CD8-positive, alpha-beta memory T cell (primary cell): ENCODE data around the gene NCF2. TPM values are rescaled to one million over a fixed set of nuclear protein-coding genes. Genes with fewer than 3 reads are reported as not detected.

Experiments used
- CTCF ChIA-PET: fragments of 350-600 bp; sonication (Branson Sonifier 250); formaldehyde crosslinking; loops from one replicate; lab custom pipeline; 2021; ENCODE audit warnings: antibody characterized with exemption; lab: Charles Lee
- POLR2A ChIA-PET: fragments of 350-600 bp; sonication (Branson Sonifier 250); formaldehyde crosslinking; loops from one replicate; lab custom pipeline; 2021; ENCODE audit warnings: antibody characterized with exemption; lab: Charles Lee
- DNase-seq, 5 donors: peaks; one replicate each; pipeline versions ENCODE4 v3.0.0 to v3.0.0-alpha.2; 2020 to 2022; ENCODE audit warnings: mixed read lengths in 1 of 5
- H3K27ac ChIP-seq: one replicate; pipeline ENCODE4 v1.7.0; 2013; ENCODE audit warnings: low read depth, mild to moderate bottlenecking, low read length, moderate library complexity
- H3K27me3 ChIP-seq: 2 replicates; pipeline ENCODE4 v1.7.0; 2013; ENCODE audit warnings: low read length, mild to moderate bottlenecking; ENCODE audit not compliant: insufficient read depth, poor library complexity, severe bottlenecking
- H3K36me3 ChIP-seq: 2 replicates; pipeline ENCODE4 v1.7.0; 2013; ENCODE audit warnings: mild to moderate bottlenecking, low read length, moderate library complexity; ENCODE audit not compliant: insufficient read depth
- H3K4me1 ChIP-seq: 2 replicates; pipeline ENCODE4 v1.7.0; 2013; ENCODE audit warnings: mild to moderate bottlenecking, low read length, moderate library complexity; ENCODE audit not compliant: insufficient read depth
- H3K4me3 ChIP-seq: 2 replicates; pipeline ENCODE4 v1.7.0; 2013; ENCODE audit warnings: mild to moderate bottlenecking, low read length
- H3K9me3 ChIP-seq: 2 replicates; pipeline ENCODE4 v1.7.0; 2013; ENCODE audit warnings: mild to moderate bottlenecking, low read length
- H3K27ac Mint-ChIP-seq, 8 donors: one replicate each; pipeline ENCODE4 v1.8.0; 2020 to 2021; ENCODE audit warnings: mixed read lengths in 8 of 8, mild to moderate bottlenecking in 6 of 8, inconsistent platforms in 3 of 8, moderate library complexity in 3 of 8
- H3K27me3 Mint-ChIP-seq, 2 donors: one replicate each; pipeline ENCODE4 v1.8.0; 2020 to 2021; ENCODE audit warnings: mixed read lengths in 2 of 2, mild to moderate bottlenecking in 1 of 2, moderate library complexity in 1 of 2
- H3K36me3 Mint-ChIP-seq, 3 donors: one replicate each; pipeline ENCODE4 v1.8.0; 2020 to 2021; ENCODE audit warnings: mixed read lengths in 3 of 3, inconsistent platforms in 1 of 3, mild to moderate bottlenecking in 1 of 3
- H3K4me1 Mint-ChIP-seq, 3 donors: one replicate each; pipeline ENCODE4 v1.8.0; 2020 to 2021; ENCODE audit warnings: mixed read lengths in 3 of 3, inconsistent platforms in 1 of 3, mild to moderate bottlenecking in 1 of 3
- H3K4me3 Mint-ChIP-seq, 7 donors: one replicate each; pipeline ENCODE4 v1.8.0; 2020 to 2021; ENCODE audit warnings: mixed read lengths in 7 of 7, mild to moderate bottlenecking in 6 of 7, moderate library complexity in 4 of 7, inconsistent platforms in 2 of 7
- H3K9me3 Mint-ChIP-seq, 5 donors: one replicate each; pipeline ENCODE4 v1.8.0; 2020 to 2022; ENCODE audit warnings: mixed read lengths in 5 of 5, mild to moderate bottlenecking in 3 of 5, moderate library complexity in 2 of 5, inconsistent platforms in 1 of 5
- polyA plus RNA-seq: library from polyadenylated mRNA; unstranded; fragments of 300-500 nt; fragmentation: Illumina TruSeq; gene quantifications from one replicate; pipeline ENCODE4 v1.2.3, GENCODE V29; 2021
- total RNA-seq, 2 experiments: library from RNA; stranded (reverse); gene quantifications; one replicate each; pipeline ENCODE4 v1.2.3, GENCODE V29; 2021

Gene NCF2
- total and polyA plus RNA-seq, 3 experiments from 2014 or later = 0.30 to 4.6 (median 3.6) TPM

- H3K4me3 Mint-ChIP-seq = no peak overlapping the region
- H3K9me3 Mint-ChIP-seq = no peaks in the 10 kb centered on the region
- H3K27me3 Mint-ChIP-seq = peaks cover 10 to 16% of the 10 kb centered on the region in 2 donors
- POLR2A ChIA-PET = no interaction called here
- H3K9me3 ChIP-seq = no peaks in the 10 kb centered on the region
- no peak overlapping the region for H3K27ac ChIP-seq
- H3K27me3 ChIP-seq = no peaks in the 10 kb centered on the region
- no peaks in the 10 kb centered on the region for H3K4me1 ChIP-seq
- H3K4me1 Mint-ChIP-seq = peaks cover 0 to 11% (median 3%) of the 10 kb centered on the region in 3 donors
- no peak for DNase-seq
- CTCF ChIA-PET = no interaction called here
- no peak overlapping the region for H3K27ac Mint-ChIP-seq
- no peaks in the 10 kb centered on the region for H3K36me3 Mint-ChIP-seq
- no peaks in the 10 kb centered on the region for H3K36me3 ChIP-seq
- H3K4me3 ChIP-seq = no peak overlapping the region
Observed at GRCh38 chr1:183600136-183600535, 9.9 kb upstream of the NCF2 start.

GRCh38 chr1:183598386-183598785 lies 8.1 kb upstream of the NCF2 start:
- ChIA-PET CTCF (no interaction called here), POLR2A (no interaction called here)
- Histone ChIP-seq H3K27ac (no peak overlapping the region), H3K27me3 (no peaks in the 10 kb centered on the region), H3K9me3 (no peaks in the 10 kb centered on the region), H3K4me1 (no peaks in the 10 kb centered on the region), H3K36me3 (no peaks in the 10 kb centered on the region), H3K4me3 (no peak overlapping the region)
- H3K9me3 Mint-ChIP-seq = no peaks in the 10 kb centered on the region
- no peaks in the 10 kb centered on the region for H3K36me3 Mint-ChIP-seq
- H3K4me1 Mint-ChIP-seq = peaks cover 0 to 6% (median 0%) of the 10 kb centered on the region in 3 donors
- no peak for DNase-seq
- no peak overlapping the region for H3K4me3 Mint-ChIP-seq
- peaks cover 4% of the 10 kb centered on the region in 2 donors for H3K27me3 Mint-ChIP-seq
- peak overlapping the region in 1 of 8 donors; percentile 48 for H3K27ac Mint-ChIP-seq

DNA sequence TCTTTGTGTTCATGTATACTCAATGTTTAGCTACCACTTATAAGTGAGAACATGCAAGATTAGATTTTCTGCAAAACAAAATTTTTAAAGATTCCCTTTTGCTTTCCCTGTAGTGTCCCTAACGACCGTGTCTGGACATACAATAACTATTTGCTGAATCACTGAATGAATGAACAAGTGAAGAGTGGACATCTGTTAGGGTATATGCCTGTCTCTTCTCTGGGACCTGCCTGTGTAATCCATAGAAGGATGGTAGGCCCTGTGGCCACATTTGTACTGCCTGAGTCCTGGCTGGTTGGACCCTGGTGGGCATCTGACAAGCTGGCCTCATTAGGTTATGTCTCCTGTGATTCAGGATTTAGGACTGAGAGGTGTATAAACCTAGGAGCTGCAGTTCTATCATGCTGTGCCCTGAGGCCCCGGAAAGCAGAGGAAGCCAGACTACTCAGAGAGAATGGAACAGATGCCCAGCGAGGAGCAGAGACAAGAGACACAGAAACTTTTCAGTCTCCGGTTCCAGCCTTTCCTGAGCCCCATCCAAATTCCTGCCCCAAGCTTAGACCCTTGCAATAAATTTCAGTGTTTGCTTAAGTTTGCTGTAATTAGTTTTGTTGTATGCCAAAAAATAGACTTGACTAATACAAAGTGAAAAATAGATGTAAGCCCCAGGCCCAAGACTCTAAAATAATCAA lies 7.5 kb upstream of the NCF2 start:
- Histone ChIP-seq H3K4me3 (no peak overlapping the region), H3K27ac (no peak overlapping the region), H3K36me3 (no peaks in the 10 kb centered on the region), H3K4me1 (no peaks in the 10 kb centered on the region), H3K9me3 (no peaks in the 10 kb centered on the region), H3K27me3 (no peaks in the 10 kb centered on the region)
- no peak for DNase-seq
- H3K9me3 Mint-ChIP-seq = no peaks in the 10 kb centered on the region
- CTCF ChIA-PET = no interaction called here
- H3K27me3 Mint-ChIP-seq = peaks cover 2 to 4% of the 10 kb centered on the region in 2 donors
- H3K4me3 Mint-ChIP-seq = no peak overlapping the region
- H3K27ac Mint-ChIP-seq = no peak overlapping the region
- peaks cover 0 to 6% (median 0%) of the 10 kb centered on the region in 3 donors for H3K4me1 Mint-ChIP-seq
- POLR2A ChIA-PET = no interaction called here
- no peaks in the 10 kb centered on the region for H3K36me3 Mint-ChIP-seq

DNA sequence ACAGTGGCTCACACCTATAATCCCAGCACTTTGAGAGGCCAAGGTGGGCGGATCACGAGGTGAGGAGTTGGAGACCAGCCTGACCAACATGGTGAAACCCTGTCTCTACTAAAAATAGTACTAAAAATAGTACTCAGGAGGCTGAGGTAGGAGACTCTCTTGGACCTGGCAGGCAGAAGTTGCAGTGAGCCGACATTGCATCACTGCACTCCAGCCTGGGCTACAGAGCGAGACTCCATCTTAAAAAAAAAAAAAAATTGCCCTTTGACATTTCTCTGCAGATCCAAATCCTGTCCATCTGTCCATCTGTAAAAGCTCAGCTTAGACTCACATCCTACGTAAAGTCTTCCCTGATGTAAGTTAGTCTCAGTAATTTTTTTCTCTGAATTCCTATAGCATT lies 6.2 kb upstream of the NCF2 start:
- ChIA-PET POLR2A (no interaction called here), CTCF (no interaction called here)
- H3K27me3 Mint-ChIP-seq = peaks cover 2 to 4% of the 10 kb centered on the region in 2 donors
- H3K9me3 ChIP-seq = no peaks in the 10 kb centered on the region
- no peak for DNase-seq
- H3K4me3 ChIP-seq = no peak overlapping the region
- H3K36me3 ChIP-seq = no peaks in the 10 kb centered on the region
- H3K27me3 ChIP-seq = no peaks in the 10 kb centered on the region
- no peak overlapping the region for H3K4me3 Mint-ChIP-seq
- no peak overlapping the region for H3K27ac ChIP-seq
- no peaks in the 10 kb centered on the region for H3K4me1 ChIP-seq
- H3K36me3 Mint-ChIP-seq = no peaks in the 10 kb centered on the region
- H3K4me1 Mint-ChIP-seq = peaks cover 0 to 6% (median 0%) of the 10 kb centered on the region in 3 donors
- H3K27ac Mint-ChIP-seq = no peak overlapping the region
- no peaks in the 10 kb centered on the region for H3K9me3 Mint-ChIP-seq

GRCh38 chr1:183595537-183595936 lies 5.3 kb upstream of the NCF2 start:
- H3K27ac Mint-ChIP-seq = peak overlapping the region in 1 of 8 donors; percentile 47
- no peak overlapping the region for H3K4me3 Mint-ChIP-seq
- no peak overlapping the region for H3K4me3 ChIP-seq
- ChIA-PET POLR2A (no interaction called here), CTCF (no interaction called here)
- no peak for DNase-seq
- H3K27me3 Mint-ChIP-seq = peaks cover 2 to 4% of the 10 kb centered on the region in 2 donors
- H3K9me3 Mint-ChIP-seq = no peaks in the 10 kb centered on the region
- no peaks in the 10 kb centered on the region for H3K36me3 ChIP-seq
- no peak overlapping the region for H3K27ac ChIP-seq
- no peaks in the 10 kb centered on the region for H3K36me3 Mint-ChIP-seq
- H3K27me3 ChIP-seq = no peaks in the 10 kb centered on the region
- no peaks in the 10 kb centered on the region for H3K9me3 ChIP-seq
- H3K4me1 ChIP-seq = peaks cover under 1% of the 10 kb centered on the region
- peaks cover 0 to 12% (median 6%) of the 10 kb centered on the region in 3 donors for H3K4me1 Mint-ChIP-seq

GRCh38 chr1:183593356-183593755 lies 3.1 kb upstream of the NCF2 start:
- Histone ChIP-seq H3K27me3 (no peaks in the 10 kb centered on the region), H3K27ac (no peak overlapping the region), H3K36me3 (no peaks in the 10 kb centered on the region), H3K4me1 (peaks cover 20% of the 10 kb centered on the region), H3K4me3 (no peak overlapping the region), H3K9me3 (no peaks in the 10 kb centered on the region)
- ChIA-PET POLR2A (no interaction called here), CTCF (no interaction called here)
- H3K4me3 Mint-ChIP-seq = no peak overlapping the region
- H3K9me3 Mint-ChIP-seq = no peaks in the 10 kb centered on the region
- no peaks in the 10 kb centered on the region for H3K36me3 Mint-ChIP-seq
- H3K4me1 Mint-ChIP-seq = peaks cover 7 to 30% (median 24%) of the 10 kb centered on the region in 3 donors
- DNase-seq = no peak
- H3K27me3 Mint-ChIP-seq = peaks cover 0 to 2% of the 10 kb centered on the region in 2 donors
- H3K27ac Mint-ChIP-seq = no peak overlapping the region

- POLR2A ChIA-PET = no interaction called here
- no peak overlapping the region for H3K4me3 Mint-ChIP-seq
- Histone ChIP-seq H3K9me3 (no peaks in the 10 kb centered on the region), H3K27me3 (no peaks in the 10 kb centered on the region), H3K36me3 (no peaks in the 10 kb centered on the region), H3K27ac (no peak overlapping the region), H3K4me3 (no peak overlapping the region), H3K4me1 (peaks cover 20% of the 10 kb centered on the region)
- H3K27me3 Mint-ChIP-seq = peaks cover 0 to under 1% of the 10 kb centered on the region in 2 donors
- H3K27ac Mint-ChIP-seq = no peak overlapping the region
- peaks cover 7 to 32% (median 24%) of the 10 kb centered on the region in 3 donors for H3K4me1 Mint-ChIP-seq
- CTCF ChIA-PET = no interaction called here
- H3K9me3 Mint-ChIP-seq = no peaks in the 10 kb centered on the region
- DNase-seq = no peak
- no peaks in the 10 kb centered on the region for H3K36me3 Mint-ChIP-seq
Observed at GRCh38 chr1:183592733-183593132, 2.5 kb upstream of the NCF2 start.

DNA sequence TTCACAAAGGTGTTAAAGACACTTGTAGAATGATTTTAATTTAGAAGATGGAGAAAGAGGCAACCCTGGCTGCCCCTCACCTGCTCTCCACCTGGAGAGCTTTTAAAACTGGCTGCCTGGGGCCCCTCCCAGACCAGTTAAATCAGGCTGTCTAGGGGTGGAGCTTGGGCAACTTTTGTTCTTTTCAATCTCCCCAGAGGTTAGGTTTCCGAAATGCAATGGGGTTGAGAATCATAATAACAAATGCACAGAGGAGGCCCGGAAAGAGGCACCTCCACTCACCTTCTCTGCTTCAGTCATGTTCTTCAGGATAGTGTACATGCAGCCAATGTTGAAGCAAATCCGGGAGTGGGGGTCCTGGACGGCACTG lies 400 bp downstream of the NCF2 start:
- no peak overlapping the region for H3K4me3 ChIP-seq
- H3K9me3 ChIP-seq = no peaks in the 10 kb centered on the region
- no peak overlapping the region for H3K27ac ChIP-seq
- Mint-ChIP-seq H3K36me3 (no peaks in the 10 kb centered on the region), H3K9me3 (no peaks in the 10 kb centered on the region), H3K4me1 (peaks cover 7 to 32% (median 24%) of the 10 kb centered on the region in 3 donors), H3K27me3 (no peaks in the 10 kb centered on the region), H3K27ac (peak overlapping the region in 4 of 8 donors; percentile 7 to 72 (median 66)), H3K4me3 (peak overlapping the region in 2 of 7 donors; percentile 40 to 45)
- H3K27me3 ChIP-seq = no peaks in the 10 kb centered on the region
- peaks cover 20% of the 10 kb centered on the region for H3K4me1 ChIP-seq
- no peaks in the 10 kb centered on the region for H3K36me3 ChIP-seq
- CTCF ChIA-PET = no interaction called here
- no peak for DNase-seq
- POLR2A ChIA-PET = no interaction called here
